Vagina (tissue), 2 donors: Measurements from ENCODE around the gene SLC12A8.

Experiments
- CTCF ChIP-seq, 3 experiments: fragments of 450-650 bp in 2 of 3; fragments of 200-600 bp in 1 of 3; sonication (generic) in 1 of 3; IDR thresholded peaks; one replicate each; pipeline ENCODE4 v1.5.1; 2017 to 2019; ENCODE audit warnings: antibody characterized with exemption in 3 of 3, mild to moderate bottlenecking in 2 of 3, moderate library complexity in 2 of 3
- POLR2A ChIP-seq, 2 donors: fragments of 450-650 bp; IDR thresholded peaks; one replicate each; pipeline ENCODE4 v1.6.1; 2017; ENCODE audit warnings: antibody characterized with exemption in 2 of 2, mild to moderate bottlenecking in 2 of 2, moderate library complexity in 2 of 2
- POLR2AphosphoS5 ChIP-seq, 2 donors: sonication (generic); formaldehyde crosslinking; IDR thresholded peaks; one replicate each; pipeline ENCODE4 v1.9.0; 2017; ENCODE audit warnings: antibody characterized with exemption in 2 of 2, mild to moderate bottlenecking in 2 of 2, low read depth in 1 of 2; ENCODE audit not compliant: insufficient read depth in 1 of 2

- TF ChIP-seq POLR2A (IDR thresholded peaks at IDR 0.05) (no peak), CTCF (IDR thresholded peaks at IDR 0.05) (no peak), POLR2AphosphoS5 (IDR thresholded peaks at IDR 0.05; ENCODE audit: insufficient read depth in 1 of 2, low read depth in 1 of 2) (no peak)
Observed at GRCh38 chr3:125087768-125088391, 124.7 kb downstream of the SLC12A8 start.
